Measurements from ENCODE around the gene TNFSF15.

DNA sequence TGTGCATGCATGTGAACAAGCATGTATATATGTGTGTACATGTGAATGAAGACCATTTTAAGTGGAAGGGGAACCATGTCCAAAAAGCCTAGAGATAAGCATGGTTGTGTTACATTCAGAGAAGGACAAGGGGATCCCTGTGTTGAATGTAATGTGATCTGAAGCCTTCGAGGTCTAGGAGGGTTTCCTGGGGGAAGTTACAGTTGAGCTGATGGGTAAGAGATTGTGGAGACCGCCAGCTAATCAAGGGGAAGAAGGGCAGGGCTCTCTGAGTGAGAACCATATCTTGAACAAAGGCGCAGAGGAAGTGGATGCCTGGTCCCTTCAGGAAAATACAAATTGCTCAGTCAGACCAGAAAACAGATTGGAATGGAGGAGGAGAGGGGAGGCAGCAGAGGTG, 45.5 kb upstream of the TNFSF15 start:
- TF ChIP-seq, protein P1, sequence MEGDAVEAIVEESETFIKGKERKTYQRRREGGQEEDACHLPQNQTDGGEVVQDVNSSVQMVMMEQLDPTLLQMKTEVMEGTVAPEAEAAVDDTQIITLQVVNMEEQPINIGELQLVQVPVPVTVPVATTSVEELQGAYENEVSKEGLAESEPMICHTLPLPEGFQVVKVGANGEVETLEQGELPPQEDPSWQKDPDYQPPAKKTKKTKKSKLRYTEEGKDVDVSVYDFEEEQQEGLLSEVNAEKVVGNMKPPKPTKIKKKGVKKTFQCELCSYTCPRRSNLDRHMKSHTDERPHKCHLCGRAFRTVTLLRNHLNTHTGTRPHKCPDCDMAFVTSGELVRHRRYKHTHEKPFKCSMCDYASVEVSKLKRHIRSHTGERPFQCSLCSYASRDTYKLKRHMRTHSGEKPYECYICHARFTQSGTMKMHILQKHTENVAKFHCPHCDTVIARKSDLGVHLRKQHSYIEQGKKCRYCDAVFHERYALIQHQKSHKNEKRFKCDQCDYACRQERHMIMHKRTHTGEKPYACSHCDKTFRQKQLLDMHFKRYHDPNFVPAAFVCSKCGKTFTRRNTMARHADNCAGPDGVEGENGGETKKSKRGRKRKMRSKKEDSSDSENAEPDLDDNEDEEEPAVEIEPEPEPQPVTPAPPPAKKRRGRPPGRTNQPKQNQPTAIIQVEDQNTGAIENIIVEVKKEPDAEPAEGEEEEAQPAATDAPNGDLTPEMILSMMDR (conservative IDR thresholded peaks at IDR 0.05) = no peak
- no peak for TF ChIP-seq EZH2 (IDR thresholded peaks at IDR 0.05; ENCODE audit: low read depth)

Measured in PC-9 (cell line).